HG03095 (cell line): Measurements from ENCODE around the gene NOP14.
"Not testable (repeated sequence)": the region's sequence is repeated elsewhere in the genome, so short reads cannot be mapped to it uniquely, and the experiment has no call there.

ENCODE experiments used
- ATAC-seq: cut with Tn5 transposase; IDR thresholded peaks from one replicate; pipeline ENCODE4 v1.9.1; 2021; ENCODE audit warnings: moderate library complexity; ENCODE audit not compliant: unreplicated experiment

NOP14 gene

GRCh38 chr4:2962614-2963174 lies 512 bp downstream of the NOP14 start:
- peak; percentile 27 for ATAC-seq

GRCh38 chr4:2961811-2962441 lies 1.3 kb downstream of the NOP14 start:
- ATAC-seq: no peak

- no peak for ATAC-seq
Measured at GRCh38 chr4:2961421-2961810, 1.8 kb downstream of the NOP14 start.

- not testable (repeated sequence) for ATAC-seq
Measured at GRCh38 chr4:2960450-2960849, 2.8 kb downstream of the NOP14 start.

GRCh38 chr4:2958446-2958845 lies 4.8 kb downstream of the NOP14 start:
- no peak for ATAC-seq

GRCh38 chr4:2955186-2956044 lies 7.8 kb downstream of the NOP14 start:
- ATAC-seq: not testable (repeated sequence)

GRCh38 chr4:2954358-2955185 lies 8.6 kb downstream of the NOP14 start:
- peak; percentile 50 for ATAC-seq

GRCh38 chr4:2953496-2953895 lies 9.7 kb downstream of the NOP14 start:
- no peak for ATAC-seq

- no peak for ATAC-seq
Measured at GRCh38 chr4:2950221-2950989, 12.8 kb downstream of the NOP14 start.

- no peak for ATAC-seq
Measured at GRCh38 chr4:2949782-2950125, 13.5 kb downstream of the NOP14 start.

- no peak for ATAC-seq
Measured at GRCh38 chr4:2948895-2949781, 14.1 kb downstream of the NOP14 start.

GRCh38 chr4:2947926-2948325 lies 15.3 kb downstream of the NOP14 start:
- no peak for ATAC-seq

- ATAC-seq: no peak
Measured at GRCh38 chr4:2946812-2947600, 16.2 kb downstream of the NOP14 start.

GRCh38 chr4:2945619-2946604 lies 17.3 kb downstream of the NOP14 start:
- ATAC-seq: not testable (repeated sequence)

GRCh38 chr4:2944586-2945526 lies 18.4 kb downstream of the NOP14 start:
- ATAC-seq: no peak

- no peak for ATAC-seq
Measured at GRCh38 chr4:2944091-2944482, 19.1 kb downstream of the NOP14 start.
